ENCODE data around the gene SESN3.
"Not testable (repeated sequence)": the region's sequence is repeated elsewhere in the genome, so short reads cannot be mapped to it uniquely, and the experiment has no call there.

The SESN3 gene

DNA sequence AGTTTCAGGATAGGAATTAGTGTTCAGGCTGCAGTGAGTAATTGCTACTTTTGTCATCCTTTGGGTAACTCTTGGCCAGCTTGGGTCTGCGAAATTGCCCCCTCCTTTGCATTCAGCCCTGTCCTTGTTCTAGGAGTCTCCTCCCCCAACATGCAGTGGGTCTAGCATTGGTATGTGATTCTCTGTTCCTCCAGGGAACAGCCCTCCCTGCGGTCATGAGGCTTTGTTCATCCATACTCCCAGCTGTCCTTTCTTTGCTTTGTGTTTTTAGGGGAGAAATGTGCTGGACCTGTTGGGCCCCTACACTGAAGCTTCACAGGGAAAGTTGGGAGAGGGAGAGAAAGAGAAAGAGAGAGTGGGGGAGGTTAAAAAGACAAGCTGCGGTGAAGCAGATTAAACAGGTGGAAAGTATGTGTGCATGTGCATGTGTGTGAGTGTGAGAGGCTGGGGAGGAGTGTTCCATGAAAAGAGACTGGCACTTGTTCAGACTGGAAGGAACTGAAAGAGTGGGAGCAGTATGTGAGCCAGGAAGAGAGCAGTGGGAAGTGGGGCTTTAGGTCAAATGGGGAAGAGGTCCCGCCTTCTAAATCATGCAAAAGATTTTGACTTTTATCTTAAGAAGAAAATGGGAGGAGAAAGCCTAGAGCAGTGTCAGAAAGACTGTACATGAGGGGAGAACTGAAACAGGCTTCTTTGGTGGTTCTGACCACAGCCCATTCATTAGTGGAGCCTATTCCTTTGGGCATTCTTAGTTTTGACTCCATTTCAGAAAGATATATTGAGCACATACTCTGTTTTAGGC is 17.9 kb upstream of the SESN3 start:
- no peak for FAIRE-seq

- no peak for FAIRE-seq
These were observed 16.9 kb upstream of the SESN3 start for GRCh38 chr11:95247883-95248282.

GRCh38 chr11:95247127-95247684 is 16.2 kb upstream of the SESN3 start:
- FAIRE-seq: no peak

DNA sequence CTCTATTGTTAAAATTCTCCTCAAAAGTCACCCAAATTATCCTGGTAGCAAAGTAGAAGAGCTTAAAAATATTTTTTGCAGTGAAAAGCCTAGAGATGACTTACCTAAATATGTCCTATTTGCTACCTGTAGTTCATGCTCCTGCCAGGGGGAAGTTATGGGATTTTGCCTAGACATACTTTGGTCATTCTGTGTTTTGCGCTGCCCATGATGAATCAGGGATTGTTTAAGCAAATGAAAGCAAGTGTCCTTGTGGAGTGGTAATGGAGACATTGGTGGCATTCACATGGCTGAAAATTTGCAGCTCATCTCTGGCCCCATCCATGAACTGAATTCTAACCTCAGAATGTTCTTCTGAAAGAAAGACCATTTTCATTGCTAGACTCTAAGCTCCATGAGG is 14.6 kb upstream of the SESN3 start:
- FAIRE-seq: no peak

DNA sequence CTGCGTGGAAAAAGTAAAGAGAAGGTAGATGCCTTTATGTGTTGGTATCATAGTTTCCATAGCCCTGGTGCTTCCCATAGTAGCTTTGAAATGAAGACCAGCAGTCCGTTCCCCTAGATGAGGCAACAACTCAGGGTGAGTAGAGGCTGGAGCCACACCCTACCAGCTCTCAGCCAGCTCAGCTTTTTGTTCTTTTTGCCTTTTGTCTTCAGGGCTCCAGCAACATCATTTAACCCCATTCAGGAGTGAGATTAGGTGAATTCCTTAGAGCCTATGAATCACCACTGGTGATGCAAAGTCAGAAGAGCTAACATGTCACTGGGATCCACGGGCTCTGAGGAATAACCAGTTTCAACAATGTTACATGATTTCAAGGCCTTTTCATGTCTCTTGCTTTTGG is 14.0 kb upstream of the SESN3 start:
- no peak for FAIRE-seq

- FAIRE-seq: no peak
These were observed 12.7 kb upstream of the SESN3 start for GRCh38 chr11:95243673-95244072.

DNA sequence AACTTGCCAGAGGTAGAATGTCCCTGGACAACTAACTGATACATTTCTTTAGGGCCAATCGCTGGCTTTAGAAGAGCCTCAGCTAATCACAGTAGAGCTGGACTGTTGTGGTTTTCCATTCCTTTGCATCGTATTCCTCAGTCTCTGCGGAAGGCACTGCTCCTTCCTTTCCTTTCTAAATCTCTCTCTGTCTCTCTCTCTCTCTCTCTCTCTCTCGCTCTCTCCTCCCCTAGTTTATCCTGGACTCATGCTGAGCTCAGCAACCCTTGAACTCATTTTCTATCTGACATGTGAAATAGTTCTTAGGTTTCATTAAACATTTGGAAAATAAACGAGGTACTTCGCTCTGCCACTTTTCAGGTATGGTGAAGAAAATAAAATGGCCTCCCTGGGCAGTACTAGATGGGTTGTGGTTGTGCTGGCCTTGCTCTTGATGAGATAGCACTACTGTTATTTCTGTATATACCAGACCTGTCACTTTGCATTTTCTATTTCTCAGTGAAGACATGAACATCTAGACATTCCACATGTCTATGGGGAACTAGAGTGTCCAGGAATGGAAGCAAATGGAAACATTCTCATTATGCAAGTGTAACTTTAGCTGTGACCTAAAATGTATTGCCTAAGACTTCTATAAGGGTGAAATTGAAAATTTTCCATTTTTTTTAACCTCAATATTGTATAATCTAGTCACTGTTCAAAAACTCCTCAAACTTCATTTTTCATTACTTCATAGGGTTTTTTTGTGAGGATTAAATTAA is 12.0 kb upstream of the SESN3 start:
- FAIRE-seq: no peak

GRCh38 chr11:95242091-95242844 is 11.3 kb upstream of the SESN3 start:
- no peak for FAIRE-seq

- no peak for FAIRE-seq
These were observed 10.7 kb upstream of the SESN3 start for GRCh38 chr11:95241681-95242081.

GRCh38 chr11:95239871-95240649 is 9.1 kb upstream of the SESN3 start:
- FAIRE-seq: no peak

- FAIRE-seq: no peak
These were observed 1.7 kb upstream of the SESN3 start for GRCh38 chr11:95232666-95233065.

DNA sequence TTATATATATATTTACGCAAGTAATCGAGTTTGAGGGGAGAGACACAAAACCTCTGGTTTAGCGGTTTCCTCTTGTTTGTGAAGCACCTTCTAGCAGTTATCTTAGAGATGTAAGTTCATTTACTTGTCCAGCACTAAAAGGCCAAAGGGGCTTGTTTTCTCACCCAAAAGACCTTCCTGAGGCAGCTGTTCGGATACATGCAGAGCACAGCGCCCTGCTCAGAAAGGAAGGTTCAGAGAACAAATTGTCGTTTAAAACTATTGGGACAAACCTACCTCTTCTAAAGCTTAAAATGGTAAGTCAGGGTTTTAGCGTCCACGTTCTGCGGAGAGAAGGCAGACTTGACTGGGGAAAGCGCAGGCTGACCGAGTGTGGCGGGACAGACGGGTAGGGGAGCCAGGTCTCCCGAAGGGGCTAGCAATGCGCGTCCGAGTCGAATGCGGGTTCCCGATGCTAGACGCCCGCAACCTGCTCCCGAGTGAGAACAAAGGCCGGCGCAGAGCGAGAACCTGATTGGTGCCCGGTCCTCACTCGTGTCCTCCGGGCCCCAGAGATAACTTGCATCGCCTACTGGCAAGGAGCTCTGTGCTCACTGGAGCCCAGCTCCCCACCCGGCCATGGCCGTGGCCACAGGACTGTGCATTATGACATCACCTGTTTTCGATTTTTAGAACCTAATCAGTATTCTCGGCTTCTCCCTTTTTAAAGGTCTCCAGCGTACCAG is 1.0 kb upstream of the SESN3 start:
- FAIRE-seq: no peak

- no peak for FAIRE-seq
These were observed 234 bp downstream of the SESN3 start for GRCh38 chr11:95230810-95231126.

GRCh38 chr11:95229993-95230809 is 801 bp downstream of the SESN3 start:
- no peak for FAIRE-seq

DNA sequence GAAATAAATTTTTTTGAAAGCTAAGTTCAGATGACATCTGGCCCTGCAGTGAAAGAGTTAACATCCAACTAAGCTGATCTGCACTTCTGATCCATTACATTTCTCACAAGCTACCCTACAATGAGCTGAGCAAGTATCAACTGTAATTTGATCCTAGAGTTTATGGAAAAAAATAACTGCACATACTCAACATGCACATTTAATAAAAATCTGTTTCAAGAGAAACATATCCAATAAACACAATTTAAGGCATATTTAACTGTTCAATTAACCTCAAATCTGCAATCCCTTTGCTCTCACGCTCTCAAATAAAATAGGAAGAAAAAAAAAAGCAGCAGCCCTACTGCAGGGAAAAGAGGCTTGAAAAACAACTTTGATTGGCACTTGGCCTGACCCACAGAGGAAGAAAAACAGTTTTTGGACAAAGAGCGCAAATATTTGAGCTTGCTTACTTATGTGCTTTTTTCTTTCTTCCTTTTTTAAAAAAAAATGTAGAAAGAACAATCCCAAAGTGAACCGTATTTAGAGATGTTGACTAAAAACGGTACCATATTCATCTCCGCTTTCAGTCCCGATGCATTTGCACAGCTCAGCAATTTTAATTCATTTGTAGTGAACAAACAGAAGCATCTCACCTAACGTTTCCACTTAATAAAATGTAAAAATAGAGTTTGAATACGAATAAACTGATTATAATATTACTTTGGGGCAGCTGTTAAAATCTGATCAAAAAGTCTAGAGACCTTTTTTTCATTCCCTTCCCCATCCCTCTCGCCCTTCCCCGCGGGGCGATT is 1.6 kb downstream of the SESN3 start:
- FAIRE-seq: no peak

DNA sequence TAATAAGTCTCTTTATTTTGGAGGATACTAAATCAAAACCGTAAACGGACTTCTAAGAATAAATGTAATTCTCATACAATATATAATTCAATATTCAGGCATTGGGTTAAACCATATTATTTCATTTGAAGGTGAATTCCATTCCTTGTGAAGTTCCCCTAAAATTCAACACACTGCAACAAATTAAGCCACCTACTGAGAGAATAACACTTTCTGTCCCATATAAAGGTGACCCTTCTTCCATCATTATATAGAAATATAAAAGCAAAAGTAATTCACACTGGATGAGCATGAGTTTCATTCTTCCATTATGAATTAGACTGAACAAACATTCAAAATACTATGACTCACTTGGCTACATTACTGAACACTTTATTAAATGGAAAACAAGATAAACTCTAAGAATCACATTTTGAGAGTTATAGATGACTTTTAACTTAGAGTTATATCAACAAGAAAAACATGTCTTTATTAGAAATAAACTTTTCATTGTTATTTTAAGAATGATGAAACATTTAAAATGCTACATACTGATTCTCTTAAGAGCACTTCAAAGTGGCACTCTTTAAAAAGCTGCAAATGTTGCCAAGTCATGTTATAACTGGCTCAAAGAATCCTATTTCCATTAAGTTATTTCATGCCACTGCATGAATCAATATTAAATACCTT is 2.8 kb downstream of the SESN3 start:
- no peak for FAIRE-seq

DNA sequence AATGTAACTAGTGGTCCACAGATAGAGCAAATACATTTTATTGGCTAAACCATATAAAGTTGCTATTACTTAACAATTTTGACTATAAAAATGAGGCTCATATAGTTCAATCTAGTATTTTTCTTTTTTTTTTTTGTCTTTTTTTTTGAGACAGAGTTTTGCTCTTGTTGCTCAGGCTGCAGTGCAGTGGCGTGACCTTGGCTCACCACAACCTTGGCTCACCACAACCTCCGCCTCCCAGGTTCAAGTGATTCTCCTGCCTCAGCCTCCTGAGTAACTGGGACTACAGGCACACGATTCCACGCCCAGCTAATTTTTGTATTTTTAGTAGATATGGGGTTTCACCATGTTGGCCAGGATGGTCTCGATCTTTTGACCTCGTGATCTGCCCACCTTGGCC is 3.9 kb downstream of the SESN3 start:
- not testable (repeated sequence) for FAIRE-seq

DNA sequence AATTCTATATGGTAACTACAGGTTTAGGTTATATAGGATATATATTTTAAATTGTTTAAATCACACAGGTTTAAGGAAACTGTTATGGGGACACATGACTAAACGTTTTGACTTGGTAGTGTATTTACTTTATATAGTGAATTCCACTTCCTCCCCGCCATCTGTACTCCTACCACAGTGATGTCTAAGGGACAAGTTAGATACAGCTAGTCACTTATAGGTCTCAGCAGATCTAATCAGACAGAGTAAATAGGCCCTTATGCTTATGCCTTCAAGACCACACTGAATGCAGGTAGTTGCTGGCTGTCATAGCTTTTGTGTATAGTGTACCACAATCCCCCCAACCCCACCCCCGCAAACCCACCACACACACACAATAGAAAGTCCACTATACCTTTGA is 8.2 kb downstream of the SESN3 start:
- no peak for FAIRE-seq

GRCh38 chr11:95219599-95219998 is 11.4 kb downstream of the SESN3 start:
- no peak for FAIRE-seq

- FAIRE-seq: no peak
These were observed 12.9 kb downstream of the SESN3 start for GRCh38 chr11:95218149-95218548.

Data from G401.6 (cell line).